T47D (cell line): Measurements from ENCODE around the gene GCHFR.

Experiments
- DNase-seq, 2 experiments: peaks; one replicate each; pipeline versions ENCODE4 v3.0.0 to v3.0.0-alpha.2; 2011 to 2012; ENCODE audit warnings: low read depth in 1 of 2, low spot score in 1 of 2
- JUND ChIP-seq: IDR thresholded peaks from 2 replicates; pipeline ENCODE4 v1.6.1; 2012; ENCODE audit warnings: low read depth
- in situ Hi-C: cut with HindIII; loops from 2 replicates; pipeline ENCODE4 v1.10.0; 2016; ENCODE audit warnings: low sequenced_read_pairs, low pct_unique_long_range_greater_than_20kb

The GCHFR gene

DNA sequence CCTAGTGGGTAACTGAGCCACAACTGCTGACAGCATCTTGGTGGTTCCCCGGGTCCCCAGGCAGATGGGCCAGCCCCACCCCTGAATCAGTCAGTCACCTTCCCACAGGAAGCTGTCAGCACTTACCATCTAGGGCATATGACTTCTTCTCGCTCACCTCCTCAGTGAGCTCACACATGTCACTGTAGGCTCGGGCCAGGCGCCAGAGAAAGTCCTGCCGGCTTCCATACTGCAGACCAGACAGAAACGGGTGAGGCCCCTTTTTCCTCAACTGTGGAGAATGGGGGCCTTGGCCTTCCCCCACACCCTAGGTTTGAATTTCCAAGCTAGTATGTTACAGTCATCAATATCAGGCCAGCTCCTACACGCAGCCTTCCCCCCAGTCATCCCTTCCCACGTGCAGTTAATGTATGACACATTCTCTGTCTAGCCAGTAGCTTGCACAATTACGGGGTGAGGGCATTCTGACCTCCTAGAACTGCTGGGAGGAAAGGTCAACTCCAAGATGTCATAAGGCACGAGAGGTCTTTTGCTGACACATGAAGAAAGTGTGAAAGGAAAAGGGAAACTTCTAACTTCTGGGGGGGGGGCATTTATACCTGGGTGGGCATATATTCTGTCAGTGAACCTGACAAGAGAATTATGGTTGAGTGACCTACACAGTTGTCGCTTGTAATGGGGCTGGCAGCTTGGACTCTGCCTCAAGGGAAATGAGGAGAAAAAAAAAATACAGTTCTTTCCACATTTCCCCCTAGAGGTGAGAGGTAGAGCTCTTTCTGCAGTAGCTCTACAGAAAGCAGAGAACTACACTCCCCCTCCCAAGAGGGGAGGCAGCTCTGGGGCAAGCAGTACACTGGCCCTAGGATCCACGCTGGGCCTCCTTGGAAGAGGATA, 19.7 kb upstream of the GCHFR start:
- DNase-seq = no peak
- in situ Hi-C loops = no loop called here
- TF ChIP-seq JUND = no peak

DNA sequence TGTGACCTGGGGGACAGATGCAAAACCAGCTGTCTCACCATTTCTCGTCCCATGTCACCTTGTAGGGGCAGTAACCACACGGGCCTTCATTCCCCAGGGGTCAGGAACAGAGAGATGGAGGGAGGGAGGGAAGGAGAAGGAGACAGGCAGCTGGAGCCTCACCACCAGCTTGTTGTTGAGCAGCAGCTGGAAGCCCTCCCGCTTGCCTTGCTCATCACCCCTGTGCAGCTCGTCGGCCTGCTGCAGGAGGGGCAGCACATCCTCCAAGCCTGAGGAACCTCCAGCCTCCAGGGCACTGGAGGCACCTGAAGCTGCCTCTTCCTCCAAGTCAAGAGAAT, 19.1 kb upstream of the GCHFR start:
- in situ Hi-C loops = no loop called here
- DNase-seq = no peak
- TF ChIP-seq JUND = no peak

DNA sequence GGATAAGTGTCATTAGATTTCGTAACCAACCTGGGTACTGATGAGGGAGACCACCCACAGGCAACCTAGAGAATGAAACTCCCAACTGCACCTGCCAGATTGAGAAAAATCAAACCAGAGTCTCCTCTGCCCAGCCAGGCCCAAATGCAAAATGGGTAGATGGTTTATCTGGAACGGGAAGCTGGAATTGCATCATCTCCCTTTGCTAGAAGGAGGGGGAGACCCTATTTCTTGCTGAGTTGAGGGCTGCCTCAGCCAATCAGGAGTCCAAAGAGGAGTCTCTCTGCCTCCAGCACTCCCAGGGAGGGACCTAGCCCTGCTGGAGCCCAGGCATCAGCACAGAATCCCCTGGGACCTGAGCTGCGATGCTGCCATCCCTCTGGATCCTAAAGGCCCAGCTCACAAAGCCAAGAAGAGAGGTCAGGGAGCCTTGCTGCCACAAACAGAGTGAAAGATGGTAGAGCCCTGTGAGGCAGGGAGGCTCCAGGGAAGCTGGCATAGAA, 16.9 kb upstream of the GCHFR start:
- DNase-seq = no peak
- in situ Hi-C loops = no loop called here
- TF ChIP-seq JUND = no peak

- in situ Hi-C loops = no loop called here
- DNase-seq = no peak
- no peak for TF ChIP-seq JUND
Observed at GRCh38 chr15:40747685-40748631, 15.9 kb upstream of the GCHFR start.

- no peak for DNase-seq
- in situ Hi-C loops = no loop called here
- TF ChIP-seq JUND = no peak
Observed at GRCh38 chr15:40749151-40749630, 14.7 kb upstream of the GCHFR start.

DNA sequence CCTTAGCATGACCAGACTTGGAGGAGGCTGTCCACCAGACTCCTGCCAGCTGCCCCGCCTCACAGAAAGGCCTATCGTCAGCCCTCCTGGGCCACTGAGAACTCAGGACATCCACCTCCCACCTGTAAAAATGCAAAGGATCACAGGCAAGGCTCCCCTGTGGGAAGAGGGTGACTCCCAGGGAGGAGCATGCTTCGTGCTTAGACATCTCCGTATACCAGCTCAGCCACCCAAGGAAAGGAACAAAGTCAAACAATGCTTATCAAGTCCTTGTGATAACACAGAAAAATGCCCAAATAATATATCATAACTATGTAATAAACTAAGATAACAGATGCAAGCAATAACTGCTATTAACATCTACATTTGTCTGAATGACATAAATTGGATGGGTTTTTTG, 13.0 kb upstream of the GCHFR start:
- DNase-seq = no peak
- in situ Hi-C loops = no loop called here
- no peak for TF ChIP-seq JUND

DNA sequence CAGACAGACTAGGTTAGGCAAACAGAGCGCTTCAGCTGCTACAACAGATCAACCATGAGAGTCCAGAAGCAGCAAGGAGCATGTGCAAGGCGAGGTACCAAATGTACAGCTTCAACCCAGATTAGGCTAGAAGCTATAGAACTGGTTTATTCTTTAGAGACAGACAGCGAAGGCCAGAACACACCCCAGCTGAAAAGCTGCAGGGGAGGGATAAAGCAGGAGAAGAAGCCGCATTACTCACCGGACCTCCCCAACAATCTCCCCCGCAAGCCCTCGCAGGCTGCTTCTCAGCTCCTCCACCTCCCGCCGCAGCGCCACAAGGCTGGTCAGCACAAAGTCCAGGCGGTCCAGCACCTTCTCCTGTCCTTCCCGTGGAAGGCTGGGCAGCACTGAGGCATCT, 12.1 kb upstream of the GCHFR start:
- in situ Hi-C loops = no loop called here
- no peak for TF ChIP-seq JUND
- DNase-seq = no peak

DNA sequence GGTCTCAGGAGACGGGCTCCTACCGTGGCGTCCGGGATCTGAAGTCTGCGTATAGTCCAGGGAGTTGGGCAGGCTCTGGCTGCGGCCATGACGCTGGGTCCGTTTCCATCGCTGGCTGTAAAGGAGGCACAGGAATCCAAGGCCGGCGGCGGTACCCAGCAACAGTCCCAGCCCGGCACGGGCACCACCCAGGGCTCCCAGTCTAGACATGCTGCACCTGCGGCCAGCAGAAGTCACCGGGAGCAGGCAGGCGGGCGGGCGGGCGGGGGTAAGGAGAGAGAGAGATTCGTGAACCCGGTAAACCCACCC, 9.3 kb upstream of the GCHFR start:
- in situ Hi-C loops = no loop called here
- TF ChIP-seq JUND = no peak
- no peak for DNase-seq

- TF ChIP-seq JUND = no peak
Observed at GRCh38 chr15:40754883-40755811, 8.7 kb upstream of the GCHFR start, which contains the start of gene RMDN3. Gene RMDN3, minus strand, starts transcription at chr15:40755254. Its CDS starts 471 bp downstream, at chr15:40754783.

GRCh38 chr15:40755812-40756208, 8.1 kb upstream of the GCHFR start:
- DNase-seq = no peak
- in situ Hi-C loops = no loop called here
- TF ChIP-seq JUND = no peak

More at GRCh38 chr15:40754883-40755811, 8.7 kb upstream of the GCHFR start, which contains the start of gene RMDN3:
- peak; percentile 50 to 96 for DNase-seq
- in situ Hi-C loops = no loop called here

GRCh38 chr15:40756938-40757337, 6.9 kb upstream of the GCHFR start:
- no peak for TF ChIP-seq JUND
- in situ Hi-C loops = no loop called here
- DNase-seq = no peak

DNA sequence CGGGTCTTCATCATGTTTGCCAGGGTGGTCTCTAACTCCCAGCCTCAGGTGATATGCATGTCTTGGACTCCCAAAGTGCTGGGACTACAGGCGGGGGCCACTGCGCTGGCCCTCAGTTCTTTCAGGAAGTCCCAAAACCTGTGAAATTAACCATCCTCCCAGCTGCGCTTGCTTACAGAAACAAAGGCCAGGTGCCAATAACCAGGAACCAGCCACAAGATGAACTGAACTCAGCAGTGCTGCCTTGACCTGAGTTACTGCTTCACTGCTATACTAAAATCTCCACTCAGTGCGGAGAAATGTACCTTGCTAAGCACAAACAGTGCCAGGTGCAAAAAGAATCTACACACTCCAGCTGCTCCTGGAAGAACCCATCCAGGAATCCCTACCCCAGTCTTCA, 3.9 kb upstream of the GCHFR start:
- TF ChIP-seq JUND = no peak
- DNase-seq = no peak
- in situ Hi-C loops = no loop called here
